Measurements from ENCODE around the gene ERC1. TPM values are rescaled to one million over a fixed set of nuclear protein-coding genes. Genes with fewer than 3 reads are reported as not detected.

The ERC1 gene
- total and polyA plus RNA-seq, 9 of the 15 experiments (the other 6 are each of a cell fraction or from before 2014, with no cell fraction given): 0.74 to 11.8 (median 4.8) TPM

DNA sequence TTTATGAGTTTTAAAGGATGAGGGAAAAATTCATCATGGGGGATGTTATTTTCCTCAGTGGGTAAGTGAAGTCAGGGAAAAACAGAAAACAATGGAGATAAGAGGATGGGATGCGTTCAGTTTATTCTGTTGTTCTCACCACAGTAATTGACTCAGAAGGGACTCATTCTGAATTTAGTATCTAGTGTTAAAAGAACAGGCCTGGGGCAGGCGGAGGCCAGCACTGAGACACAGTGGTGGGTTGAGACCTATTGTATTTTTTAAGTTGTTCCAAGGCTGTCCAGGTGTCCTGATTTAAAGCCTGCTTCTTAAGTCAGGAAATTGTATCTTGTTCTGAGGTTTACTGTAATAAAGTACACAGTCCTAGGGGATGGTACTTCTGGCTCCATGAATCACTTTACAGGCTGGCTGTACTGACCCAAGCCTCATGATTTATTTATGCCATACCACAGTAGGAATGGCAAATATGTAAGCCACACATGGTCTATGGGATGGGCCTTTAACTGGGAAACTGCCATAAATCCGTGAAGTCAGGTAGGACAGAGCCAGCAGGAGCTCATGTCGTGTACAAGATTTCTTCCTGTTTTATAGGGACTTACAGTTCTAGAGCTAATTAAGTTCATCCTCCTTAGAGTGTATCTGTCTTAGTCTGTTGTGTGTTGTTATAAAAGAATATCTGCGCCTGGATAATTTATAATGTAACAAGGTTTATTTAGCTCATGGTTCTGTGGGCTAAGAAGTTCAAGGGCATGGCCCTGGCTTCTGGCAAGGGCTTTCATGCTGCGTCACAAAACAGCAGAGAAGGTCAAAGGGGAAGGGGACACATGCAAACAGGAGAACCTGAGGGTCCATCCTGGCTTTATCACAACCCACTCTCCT lies 359.3 kb downstream of the ERC1 start:
- intact Hi-C loops (cut with micrococcal nuclease) (no loop called here), in situ Hi-C loops (cut with MboI) (no loop called here)
- ATAC-seq: no peak
- Histone ChIP-seq H3K9me3 (replicated peaks; ENCODE audit: control insufficient read depth, insufficient read depth, low read depth, low read length) (no peaks in the 10 kb centered on the region), H3K4me1 (replicated peaks in 1 of 2; ENCODE audit: control insufficient read depth in 2 of 2, insufficient read depth in 2 of 2, low read length in 2 of 2) (no peaks in the 10 kb centered on the region; a peak in 1 of 5 replicates), H3K36me3 (ENCODE audit: control insufficient read depth, insufficient read depth, low read length) (no peaks in the 10 kb centered on the region), H3K9ac (ENCODE audit: insufficient read depth in 1 of 2, low read depth in 2 of 2, low read length in 2 of 2) (no peak overlapping the region), H3K4me3 (no peak overlapping the region), H4K20me1 (replicated peaks; ENCODE audit: control insufficient read depth, insufficient read depth, low read length) (no peaks in the 10 kb centered on the region), H3K27me3 (ENCODE audit: control insufficient read depth in 2 of 2, insufficient read depth in 2 of 2, low read length in 2 of 2) (no peaks in the 10 kb centered on the region), H2AFZ (ENCODE audit: low read depth, low read length) (no peak overlapping the region), H3K4me2 (ENCODE audit: insufficient read depth, low read length) (no peak overlapping the region), H3K9me1 (ENCODE audit: control insufficient read depth, insufficient read depth, low read length) (no peaks in the 10 kb centered on the region), H3K27ac (ENCODE audit: extremely low read depth, low read depth, low read length) (no peak overlapping the region), H3K79me2 (ENCODE audit: control insufficient read depth, insufficient read depth, low read length) (no peaks in the 10 kb centered on the region)
- 58% methylated on average over 5 of the region's 6 CpGs for WGBS (ENCODE audit: insufficient coverage, low coverage, missing lambda C conversion rate)
- FAIRE-seq: no peak
- ChIA-PET CTCF (ENCODE audit: low intra/inter-chr PET ratio) (no interaction called here), POLR2A (interaction anchor here (1.4 kb wide), 1 partner anchor 10 kb away, joined by 3 read pairs; no protein-coding TSS in a partner anchor)
- no peak for DNase-seq (ENCODE audit: extremely low read depth in 1 of 4, low spot score in 3 of 4)
- TF ChIP-seq, protein P1, sequence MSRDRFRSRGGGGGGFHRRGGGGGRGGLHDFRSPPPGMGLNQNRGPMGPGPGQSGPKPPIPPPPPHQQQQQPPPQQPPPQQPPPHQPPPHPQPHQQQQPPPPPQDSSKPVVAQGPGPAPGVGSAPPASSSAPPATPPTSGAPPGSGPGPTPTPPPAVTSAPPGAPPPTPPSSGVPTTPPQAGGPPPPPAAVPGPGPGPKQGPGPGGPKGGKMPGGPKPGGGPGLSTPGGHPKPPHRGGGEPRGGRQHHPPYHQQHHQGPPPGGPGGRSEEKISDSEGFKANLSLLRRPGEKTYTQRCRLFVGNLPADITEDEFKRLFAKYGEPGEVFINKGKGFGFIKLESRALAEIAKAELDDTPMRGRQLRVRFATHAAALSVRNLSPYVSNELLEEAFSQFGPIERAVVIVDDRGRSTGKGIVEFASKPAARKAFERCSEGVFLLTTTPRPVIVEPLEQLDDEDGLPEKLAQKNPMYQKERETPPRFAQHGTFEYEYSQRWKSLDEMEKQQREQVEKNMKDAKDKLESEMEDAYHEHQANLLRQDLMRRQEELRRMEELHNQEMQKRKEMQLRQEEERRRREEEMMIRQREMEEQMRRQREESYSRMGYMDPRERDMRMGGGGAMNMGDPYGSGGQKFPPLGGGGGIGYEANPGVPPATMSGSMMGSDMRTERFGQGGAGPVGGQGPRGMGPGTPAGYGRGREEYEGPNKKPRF (IDR thresholded peaks at IDR 0.05; ENCODE audit: low read depth, low read length): no peak
- TF ChIP-seq, protein P2, sequence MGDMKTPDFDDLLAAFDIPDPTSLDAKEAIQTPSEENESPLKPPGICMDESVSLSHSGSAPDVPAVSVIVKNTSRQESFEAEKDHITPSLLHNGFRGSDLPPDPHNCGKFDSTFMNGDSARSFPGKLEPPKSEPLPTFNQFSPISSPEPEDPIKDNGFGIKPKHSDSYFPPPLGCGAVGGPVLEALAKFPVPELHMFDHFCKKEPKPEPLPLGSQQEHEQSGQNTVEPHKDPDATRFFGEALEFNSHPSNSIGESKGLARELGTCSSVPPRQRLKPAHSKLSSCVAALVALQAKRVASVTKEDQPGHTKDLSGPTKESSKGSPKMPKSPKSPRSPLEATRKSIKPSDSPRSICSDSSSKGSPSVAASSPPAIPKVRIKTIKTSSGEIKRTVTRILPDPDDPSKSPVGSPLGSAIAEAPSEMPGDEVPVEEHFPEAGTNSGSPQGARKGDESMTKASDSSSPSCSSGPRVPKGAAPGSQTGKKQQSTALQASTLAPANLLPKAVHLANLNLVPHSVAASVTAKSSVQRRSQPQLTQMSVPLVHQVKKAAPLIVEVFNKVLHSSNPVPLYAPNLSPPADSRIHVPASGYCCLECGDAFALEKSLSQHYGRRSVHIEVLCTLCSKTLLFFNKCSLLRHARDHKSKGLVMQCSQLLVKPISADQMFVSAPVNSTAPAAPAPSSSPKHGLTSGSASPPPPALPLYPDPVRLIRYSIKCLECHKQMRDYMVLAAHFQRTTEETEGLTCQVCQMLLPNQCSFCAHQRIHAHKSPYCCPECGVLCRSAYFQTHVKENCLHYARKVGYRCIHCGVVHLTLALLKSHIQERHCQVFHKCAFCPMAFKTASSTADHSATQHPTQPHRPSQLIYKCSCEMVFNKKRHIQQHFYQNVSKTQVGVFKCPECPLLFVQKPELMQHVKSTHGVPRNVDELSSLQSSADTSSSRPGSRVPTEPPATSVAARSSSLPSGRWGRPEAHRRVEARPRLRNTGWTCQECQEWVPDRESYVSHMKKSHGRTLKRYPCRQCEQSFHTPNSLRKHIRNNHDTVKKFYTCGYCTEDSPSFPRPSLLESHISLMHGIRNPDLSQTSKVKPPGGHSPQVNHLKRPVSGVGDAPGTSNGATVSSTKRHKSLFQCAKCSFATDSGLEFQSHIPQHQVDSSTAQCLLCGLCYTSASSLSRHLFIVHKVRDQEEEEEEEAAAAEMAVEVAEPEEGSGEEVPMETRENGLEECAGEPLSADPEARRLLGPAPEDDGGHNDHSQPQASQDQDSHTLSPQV (IDR thresholded peaks at IDR 0.05): no peak
- TF ChIP-seq RFX7 (CRISPR knock-in tag; IDR thresholded peaks at IDR 0.05) (no peak), JUN (IDR thresholded peaks at IDR 0.05; ENCODE audit: borderline replicate concordance, low read depth, low read length) (no peak), JUN (CRISPR knock-in tag; IDR thresholded peaks at IDR 0.05; ENCODE audit: borderline replicate concordance) (no peak), BRD4 (IDR thresholded peaks at IDR 0.05) (no peak), ZNF146 (CRISPR knock-in tag; IDR thresholded peaks at IDR 0.05; ENCODE audit: unreplicated experiment) (no peak), MTA3 (IDR thresholded peaks at IDR 0.05; ENCODE audit: borderline replicate concordance) (no peak), ZNF778 (CRISPR knock-in tag; IDR thresholded peaks at IDR 0.05) (no peak), POLR2A (conservative IDR thresholded peaks at IDR 0.05) (no peak)
- TF ChIP-seq, protein P3, sequence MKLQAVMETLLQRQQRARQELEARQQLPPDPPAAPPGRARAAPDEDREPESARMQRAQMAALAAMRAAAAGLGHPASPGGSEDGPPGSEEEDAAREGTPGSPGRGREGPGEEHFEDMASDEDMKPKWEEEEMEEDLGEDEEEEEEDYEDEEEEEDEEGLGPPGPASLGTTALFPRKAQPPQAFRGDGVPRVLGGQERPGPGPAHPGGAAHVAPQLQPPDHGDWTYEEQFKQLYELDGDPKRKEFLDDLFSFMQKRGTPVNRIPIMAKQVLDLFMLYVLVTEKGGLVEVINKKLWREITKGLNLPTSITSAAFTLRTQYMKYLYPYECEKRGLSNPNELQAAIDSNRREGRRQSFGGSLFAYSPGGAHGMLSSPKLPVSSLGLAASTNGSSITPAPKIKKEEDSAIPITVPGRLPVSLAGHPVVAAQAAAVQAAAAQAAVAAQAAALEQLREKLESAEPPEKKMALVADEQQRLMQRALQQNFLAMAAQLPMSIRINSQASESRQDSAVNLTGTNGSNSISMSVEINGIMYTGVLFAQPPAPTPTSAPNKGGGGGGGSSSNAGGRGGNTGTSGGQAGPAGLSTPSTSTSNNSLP (IDR thresholded peaks at IDR 0.05; ENCODE audit: borderline replicate concordance, low read depth, low read length): no peak
- TF ChIP-seq, protein P4, sequence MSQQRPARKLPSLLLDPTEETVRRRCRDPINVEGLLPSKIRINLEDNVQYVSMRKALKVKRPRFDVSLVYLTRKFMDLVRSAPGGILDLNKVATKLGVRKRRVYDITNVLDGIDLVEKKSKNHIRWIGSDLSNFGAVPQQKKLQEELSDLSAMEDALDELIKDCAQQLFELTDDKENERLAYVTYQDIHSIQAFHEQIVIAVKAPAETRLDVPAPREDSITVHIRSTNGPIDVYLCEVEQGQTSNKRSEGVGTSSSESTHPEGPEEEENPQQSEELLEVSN (IDR thresholded peaks at IDR 0.05; ENCODE audit: borderline replicate concordance in 1 of 2, extremely low read depth in 1 of 2, insufficient read depth in 1 of 2, insufficient read length in 1 of 2, low read depth in 1 of 2, low read length in 1 of 2, poor library complexity in 1 of 2, severe bottlenecking in 1 of 2): no peak
- BruUV-seq (replicated peaks): no TSS peak

All from K562 (cell line).